Mammary epithelial cell (primary cell): ENCODE data around the gene KCNK10.

ENCODE experiments used
- EZH2 ChIP-seq: IDR thresholded peaks from 2 replicates; pipeline ENCODE4 v1.6.1; 2012; ENCODE audit warnings: low read length, inconsistent platforms, borderline replicate concordance
- TF ChIP-seq, protein P1 (sequence below), 2 donors: IDR thresholded peaks in 1 of 2; conservative IDR thresholded peaks in 1 of 2; 2 replicates each; pipeline ENCODE4 v1.5.1; 2011 to 2012; ENCODE audit warnings: inconsistent platforms in 2 of 2, low read length in 2 of 2, mild to moderate bottlenecking in 2 of 2, control low read depth in 1 of 2, low read depth in 1 of 2; ENCODE audit not compliant: insufficient read depth in 1 of 2; ENCODE audit errors: extremely low read depth in 1 of 2

DNA sequence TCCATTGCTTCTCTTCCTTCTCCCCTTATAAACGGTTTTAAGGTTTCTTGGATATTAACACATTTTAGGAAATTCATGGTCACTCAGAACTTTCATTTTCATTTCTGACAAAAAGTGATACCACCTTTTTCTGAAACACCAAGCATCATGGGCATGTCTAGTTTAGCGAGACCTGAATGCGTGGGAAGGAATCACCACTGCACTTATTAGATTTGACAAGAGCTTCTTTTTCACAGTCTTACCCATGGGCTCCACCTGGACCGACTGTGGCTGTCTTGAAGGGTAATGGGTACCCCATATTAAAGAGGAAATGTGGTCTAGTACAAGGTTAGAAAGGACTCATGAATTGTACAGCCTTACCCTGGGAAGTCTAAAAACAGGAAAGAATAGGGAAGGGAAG is 95.4 kb downstream of the KCNK10 start:
- TF ChIP-seq, protein P1, sequence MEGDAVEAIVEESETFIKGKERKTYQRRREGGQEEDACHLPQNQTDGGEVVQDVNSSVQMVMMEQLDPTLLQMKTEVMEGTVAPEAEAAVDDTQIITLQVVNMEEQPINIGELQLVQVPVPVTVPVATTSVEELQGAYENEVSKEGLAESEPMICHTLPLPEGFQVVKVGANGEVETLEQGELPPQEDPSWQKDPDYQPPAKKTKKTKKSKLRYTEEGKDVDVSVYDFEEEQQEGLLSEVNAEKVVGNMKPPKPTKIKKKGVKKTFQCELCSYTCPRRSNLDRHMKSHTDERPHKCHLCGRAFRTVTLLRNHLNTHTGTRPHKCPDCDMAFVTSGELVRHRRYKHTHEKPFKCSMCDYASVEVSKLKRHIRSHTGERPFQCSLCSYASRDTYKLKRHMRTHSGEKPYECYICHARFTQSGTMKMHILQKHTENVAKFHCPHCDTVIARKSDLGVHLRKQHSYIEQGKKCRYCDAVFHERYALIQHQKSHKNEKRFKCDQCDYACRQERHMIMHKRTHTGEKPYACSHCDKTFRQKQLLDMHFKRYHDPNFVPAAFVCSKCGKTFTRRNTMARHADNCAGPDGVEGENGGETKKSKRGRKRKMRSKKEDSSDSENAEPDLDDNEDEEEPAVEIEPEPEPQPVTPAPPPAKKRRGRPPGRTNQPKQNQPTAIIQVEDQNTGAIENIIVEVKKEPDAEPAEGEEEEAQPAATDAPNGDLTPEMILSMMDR (conservative IDR thresholded peaks at IDR 0.05 in 1 of 2, IDR thresholded peaks at IDR 0.05 in 1 of 2; ENCODE audit: extremely low read depth in 1 of 2, insufficient read depth in 1 of 2, low read depth in 1 of 2, low read length in 2 of 2): no peak
- no peak for TF ChIP-seq EZH2
